Lower lobe of right lung (tissue), 2 donors: ENCODE measurements around the gene SENP8. TPM values are rescaled to one million over a fixed set of nuclear protein-coding genes. Genes with fewer than 3 reads are reported as not detected.

Experiments
- ATAC-seq, 2 donors: fragments of 200-7000 bp; cut with Tn5 transposase; one replicate each; pipeline ENCODE4 v1.9.1; 2020 to 2022; ENCODE audit warnings: mild to moderate bottlenecking in 2 of 2, moderate library complexity in 2 of 2
- DNase-seq: peaks from one replicate; pipeline ENCODE4 v3.0.0-alpha.2; 2020
- H3K27ac ChIP-seq: fragments of 200-600 bp; one replicate; pipeline ENCODE4 v1.8.0; 2022
- H3K27me3 ChIP-seq: fragments of 200-600 bp; one replicate; pipeline ENCODE4 v1.8.0; 2022; ENCODE audit warnings: low read depth
- H3K36me3 ChIP-seq: fragments of 200-600 bp; one replicate; pipeline ENCODE4 v1.8.0; 2022; ENCODE audit warnings: mild to moderate bottlenecking
- H3K4me1 ChIP-seq: fragments of 200-600 bp; one replicate; pipeline ENCODE4 v1.8.0; 2022
- H3K4me3 ChIP-seq: fragments of 200-600 bp; one replicate; pipeline ENCODE4 v1.8.0; 2022; ENCODE audit warnings: mild to moderate bottlenecking
- H3K9me3 ChIP-seq: fragments of 200-600 bp; one replicate; pipeline ENCODE4 v1.8.0; 2022
- CTCF ChIP-seq: fragments of 200-600 bp; IDR thresholded peaks from one replicate; pipeline ENCODE4 v1.8.0; 2022; ENCODE audit warnings: antibody characterized with exemption, mild to moderate bottlenecking
- intact Hi-C: fragments of 100-400 bp; cut with DNase I; formaldehyde crosslinking; loops from one replicate; pipeline ENCODE4 v1.11.0; 2022
- total RNA-seq: library from RNA; stranded (reverse); fragmentation: NEBNext Ultra II Directional; extraction: Animal tissue kit (Norgen Biotek cat#: 25700); gene quantifications from one replicate; pipeline ENCODE4 v1.2.1, GENCODE V29; 2021
- donor health status: DM: no; HTN: yes; CAD: no; lungs with severe emphysema.

SENP8 gene
- total RNA-seq, 1 donor from 2014 or later = 3.6 TPM

- intact Hi-C loops = no loop called here
- ATAC-seq (no peak), DNase-seq (no peak)
- TF ChIP-seq CTCF = no peak
- H3K4me1 ChIP-seq = no peaks in the 10 kb centered on the region
- H3K36me3 ChIP-seq = no peaks in the 10 kb centered on the region
- no peaks in the 10 kb centered on the region for H3K27me3 ChIP-seq
- H3K4me3 ChIP-seq = no peak overlapping the region
- H3K9me3 ChIP-seq = no peaks in the 10 kb centered on the region
- H3K27ac ChIP-seq = no peak overlapping the region
Observed at GRCh38 chr15:72146934-72147333, 28.7 kb downstream of the SENP8 start.

- ATAC-seq = no peak
- TF ChIP-seq CTCF = no peak
- no peaks in the 10 kb centered on the region for H3K27me3 ChIP-seq
Observed at GRCh38 chr15:72147418-72147817, 29.2 kb downstream of the SENP8 start.

GRCh38 chr15:72153269-72154000 lies 35.2 kb downstream of the SENP8 start:
- Histone ChIP-seq H3K4me3 (no peak overlapping the region), H3K4me1 (peaks cover 36% of the 10 kb centered on the region), H3K27me3 (no peaks in the 10 kb centered on the region), H3K9me3 (no peaks in the 10 kb centered on the region), H3K36me3 (no peaks in the 10 kb centered on the region), H3K27ac (peak overlapping the region; percentile 79)
- TF ChIP-seq CTCF = no peak
- intact Hi-C loops = no loop called here
- DNase-seq = no peak
- no peak for ATAC-seq

More at GRCh38 chr15:72147418-72147817, 29.2 kb downstream of the SENP8 start:
- H3K4me3 ChIP-seq = no peak overlapping the region
- no peak overlapping the region for H3K27ac ChIP-seq
- H3K9me3 ChIP-seq = no peaks in the 10 kb centered on the region
- DNase-seq = no peak
- intact Hi-C loops = no loop called here
- no peaks in the 10 kb centered on the region for H3K4me1 ChIP-seq
- no peaks in the 10 kb centered on the region for H3K36me3 ChIP-seq

GRCh38 chr15:72154316-72154715 lies 36.1 kb downstream of the SENP8 start:
- Histone ChIP-seq H3K4me1 (peaks cover 36% of the 10 kb centered on the region), H3K36me3 (no peaks in the 10 kb centered on the region), H3K27ac (peak overlapping the region; percentile 79), H3K27me3 (no peaks in the 10 kb centered on the region), H3K9me3 (no peaks in the 10 kb centered on the region), H3K4me3 (no peak overlapping the region)
- no peak for ATAC-seq
- no peak for TF ChIP-seq CTCF
- intact Hi-C loops = no loop called here
- no peak for DNase-seq

GRCh38 chr15:72155003-72155621 lies 36.9 kb downstream of the SENP8 start:
- Histone ChIP-seq H3K27ac (peak overlapping the region; percentile 79), H3K4me1 (peaks cover 36% of the 10 kb centered on the region), H3K9me3 (no peaks in the 10 kb centered on the region), H3K27me3 (no peaks in the 10 kb centered on the region), H3K4me3 (peak overlapping the region; percentile 63), H3K36me3 (no peaks in the 10 kb centered on the region)
- peak; percentile 89 to 91 for ATAC-seq
- intact Hi-C loops = no loop called here
- DNase-seq = peak; percentile 95
- TF ChIP-seq CTCF = no peak
